Ovary (tissue), 3 donors: ENCODE data around the gene ISOC1.

ENCODE experiments used
- EP300 ChIP-seq: sonication (generic); formaldehyde crosslinking; IDR thresholded peaks from one replicate; pipeline ENCODE4 v1.6.1; 2017; ENCODE audit warnings: antibody characterized with exemption
- TF ChIP-seq, protein P1 (sequence below), 3 donors: fragments of 450-650 bp in 2 of 3; fragments of 200-600 bp in 1 of 3; IDR thresholded peaks; one replicate each; pipeline versions ENCODE4 v1.5.1 to v1.8.0; 2016 to 2022; ENCODE audit warnings: antibody characterized with exemption in 3 of 3, mild to moderate bottlenecking in 1 of 3
- donor health status: DM: no; HTN: no; CAD: no.

DNA sequence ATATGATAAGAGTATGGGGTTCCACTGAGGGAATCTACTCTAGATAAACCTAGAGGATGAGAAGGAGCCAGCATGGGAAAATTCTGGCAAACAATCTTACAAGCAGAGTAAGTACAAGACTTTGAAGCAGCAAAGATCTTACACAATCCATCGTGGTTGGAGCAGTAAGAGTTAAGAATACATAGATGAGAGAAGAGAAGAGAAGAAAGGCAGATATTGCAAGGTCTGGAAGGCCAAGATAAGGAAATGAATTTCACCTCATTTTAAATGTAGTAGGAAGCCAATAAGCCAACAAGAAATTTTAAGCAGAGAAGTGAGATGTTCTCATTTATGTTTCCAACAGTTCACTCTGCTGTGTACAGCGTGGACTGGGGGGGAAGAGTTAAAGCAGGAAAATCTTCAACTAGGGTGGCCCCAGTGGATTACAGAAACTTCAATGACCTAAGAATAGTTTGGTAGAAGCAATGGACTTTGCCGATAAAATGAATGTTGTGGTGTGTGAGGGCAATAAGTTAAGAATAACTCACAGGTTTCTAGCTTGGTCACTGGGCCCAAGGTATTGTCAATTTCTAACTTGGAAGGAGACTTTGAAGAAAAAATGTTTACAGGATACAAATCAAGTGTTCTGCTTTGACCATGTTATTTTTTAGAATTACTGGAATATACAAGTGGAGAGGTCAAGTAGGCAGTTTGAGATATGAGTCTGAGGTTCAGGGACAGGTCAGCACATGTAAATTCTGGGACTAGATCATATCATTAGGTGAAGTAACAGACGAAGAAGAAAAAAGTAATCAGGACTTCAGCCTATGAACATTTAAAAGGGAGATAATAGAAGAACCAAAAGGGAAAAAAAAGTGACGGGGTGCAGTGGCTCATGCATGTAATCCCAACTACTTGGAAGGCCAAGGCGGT, 12.1 kb upstream of the ISOC1 start:
- TF ChIP-seq, protein P1, sequence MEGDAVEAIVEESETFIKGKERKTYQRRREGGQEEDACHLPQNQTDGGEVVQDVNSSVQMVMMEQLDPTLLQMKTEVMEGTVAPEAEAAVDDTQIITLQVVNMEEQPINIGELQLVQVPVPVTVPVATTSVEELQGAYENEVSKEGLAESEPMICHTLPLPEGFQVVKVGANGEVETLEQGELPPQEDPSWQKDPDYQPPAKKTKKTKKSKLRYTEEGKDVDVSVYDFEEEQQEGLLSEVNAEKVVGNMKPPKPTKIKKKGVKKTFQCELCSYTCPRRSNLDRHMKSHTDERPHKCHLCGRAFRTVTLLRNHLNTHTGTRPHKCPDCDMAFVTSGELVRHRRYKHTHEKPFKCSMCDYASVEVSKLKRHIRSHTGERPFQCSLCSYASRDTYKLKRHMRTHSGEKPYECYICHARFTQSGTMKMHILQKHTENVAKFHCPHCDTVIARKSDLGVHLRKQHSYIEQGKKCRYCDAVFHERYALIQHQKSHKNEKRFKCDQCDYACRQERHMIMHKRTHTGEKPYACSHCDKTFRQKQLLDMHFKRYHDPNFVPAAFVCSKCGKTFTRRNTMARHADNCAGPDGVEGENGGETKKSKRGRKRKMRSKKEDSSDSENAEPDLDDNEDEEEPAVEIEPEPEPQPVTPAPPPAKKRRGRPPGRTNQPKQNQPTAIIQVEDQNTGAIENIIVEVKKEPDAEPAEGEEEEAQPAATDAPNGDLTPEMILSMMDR (IDR thresholded peaks at IDR 0.05): no peak
- no peak for TF ChIP-seq EP300
